NCI-H1105 treated with DMSO at 0.1 percent for 48 hours (cell line): ENCODE measurements around the gene SBF2.
"Not testable (repeated sequence)": the region's sequence is repeated elsewhere in the genome, so short reads cannot be mapped to it uniquely, and the experiment has no call there.

Source experiments
- DNase-seq: peaks from one replicate; lab custom pipeline; 2025; lab: John Stamatoyannopoulos, UW

SBF2 gene

DNA sequence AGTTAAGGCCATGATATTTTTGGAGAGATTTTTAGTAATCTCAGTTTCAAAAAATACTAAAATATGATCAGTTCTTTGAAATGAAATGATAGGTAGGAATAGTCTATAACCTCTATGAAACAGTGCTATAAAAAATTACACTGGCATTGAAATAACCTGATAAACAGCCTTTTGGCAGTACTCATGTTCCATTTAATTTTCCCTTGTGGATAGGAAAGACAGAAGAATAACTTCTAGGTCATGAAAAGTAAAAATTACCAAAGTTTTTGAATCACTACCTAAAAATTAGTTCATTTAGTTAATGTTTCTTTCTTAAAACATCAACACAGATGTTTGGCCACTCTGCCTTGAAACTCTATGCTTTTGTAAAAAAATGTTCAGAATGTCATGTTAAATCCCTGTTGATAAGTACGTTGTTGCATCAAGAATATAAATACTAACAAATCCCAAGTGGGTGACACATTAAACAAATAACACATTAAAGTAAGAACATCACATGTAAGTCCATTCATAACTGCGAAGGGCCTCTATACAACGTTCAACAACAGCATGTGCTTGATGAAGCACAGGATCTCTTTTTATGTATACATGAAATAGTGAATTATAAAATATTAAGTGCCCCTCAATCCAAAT is 339.9 kb downstream of the SBF2 start:
- no peak for DNase-seq

DNA sequence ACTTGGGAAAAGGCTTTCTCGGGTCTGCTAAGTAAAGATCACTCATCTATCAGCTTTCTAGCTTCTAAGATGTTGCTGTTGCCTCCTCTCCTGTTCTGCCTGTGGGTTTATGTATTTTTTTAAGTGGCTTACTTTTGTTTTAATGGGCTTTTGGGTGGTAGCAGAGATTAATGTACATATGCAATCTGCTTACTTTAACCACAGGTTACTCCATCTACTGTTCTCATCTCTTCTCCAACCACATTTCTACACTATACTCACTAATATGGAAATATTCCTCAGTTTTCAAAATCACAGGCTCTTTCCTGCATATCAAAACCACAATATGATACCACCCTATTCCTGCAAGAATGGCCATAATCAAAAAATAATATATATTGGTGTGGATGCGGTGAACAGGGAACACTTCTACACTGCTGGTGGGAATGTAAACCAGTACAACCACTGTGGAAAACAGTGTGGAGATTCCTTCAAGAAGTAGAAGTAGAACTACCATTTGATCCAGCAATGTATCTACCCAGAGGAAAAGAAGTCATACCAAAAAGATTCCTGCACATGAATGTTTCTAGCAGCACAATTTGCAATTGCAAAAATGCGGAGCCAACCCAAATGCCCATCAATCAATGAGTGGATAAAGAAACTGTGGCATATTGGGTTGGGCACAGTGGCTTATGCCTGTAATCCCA is 341.4 kb downstream of the SBF2 start:
- no peak for DNase-seq

DNA sequence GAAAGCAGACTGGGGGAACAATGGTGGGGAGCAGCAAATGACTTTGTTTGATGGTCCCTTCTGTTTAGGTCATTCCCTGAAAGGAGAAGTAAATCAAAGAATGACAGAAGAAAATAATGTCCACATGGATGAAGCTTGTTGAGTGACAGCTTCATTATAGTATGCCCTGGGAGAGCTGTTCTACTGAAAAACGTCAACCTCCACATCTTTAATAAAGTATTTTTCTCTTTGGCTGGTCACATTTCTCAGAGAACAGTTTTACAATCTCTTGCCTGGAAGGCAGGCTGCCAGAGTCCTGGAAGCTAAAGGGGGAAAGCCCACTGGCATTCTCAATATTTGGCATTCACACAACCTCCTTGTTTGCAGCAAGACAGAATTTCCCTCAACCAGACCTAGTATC is 342.2 kb downstream of the SBF2 start:
- no peak for DNase-seq

DNA sequence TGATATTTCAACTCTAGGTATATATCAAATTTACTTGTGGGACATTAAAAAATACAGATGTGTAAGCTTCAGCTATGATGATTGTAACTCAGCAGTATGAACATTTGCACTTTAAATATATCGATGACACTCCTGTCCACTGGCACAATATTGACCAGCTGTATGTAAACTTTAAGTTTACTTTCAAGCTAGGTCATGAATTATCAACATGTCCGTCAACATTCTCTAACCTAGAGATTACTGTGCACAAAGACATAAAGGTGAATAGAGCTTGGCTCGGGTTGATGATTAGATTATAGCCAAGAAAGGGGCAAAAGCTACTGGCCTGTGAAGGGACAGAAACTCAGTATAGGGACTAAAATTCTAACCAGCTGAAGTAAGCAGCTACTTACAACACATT is 343.6 kb downstream of the SBF2 start:
- DNase-seq: no peak

DNA sequence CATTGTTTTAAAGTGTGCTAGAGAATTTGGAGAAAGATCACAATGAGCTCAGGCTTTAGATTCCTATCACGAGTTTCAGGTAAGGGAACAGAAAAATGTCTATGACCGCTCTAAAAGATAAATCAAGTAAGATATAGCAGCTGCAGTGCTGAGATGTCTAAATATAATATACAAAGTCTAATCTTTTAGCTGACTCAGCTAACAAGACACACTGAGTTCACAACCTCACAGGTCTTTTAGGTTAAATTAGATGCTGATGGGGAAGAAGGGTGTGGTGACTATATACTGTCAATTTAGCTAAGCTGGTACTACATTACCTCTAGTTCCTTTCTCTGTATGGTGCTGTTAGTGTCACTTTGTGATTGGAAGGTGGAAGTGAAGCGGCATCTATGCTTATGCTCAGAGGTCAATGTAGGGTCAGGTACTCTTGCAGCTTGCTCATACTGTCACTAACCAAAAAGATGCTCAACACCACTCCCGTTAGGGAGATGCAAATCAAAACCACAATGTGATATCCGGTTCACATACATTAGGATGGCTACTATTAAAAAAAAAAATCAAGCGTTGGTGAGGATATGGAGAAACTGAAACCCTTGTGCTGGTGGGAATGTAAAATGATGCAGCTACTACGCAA is 346.7 kb downstream of the SBF2 start:
- DNase-seq: no peak

DNA sequence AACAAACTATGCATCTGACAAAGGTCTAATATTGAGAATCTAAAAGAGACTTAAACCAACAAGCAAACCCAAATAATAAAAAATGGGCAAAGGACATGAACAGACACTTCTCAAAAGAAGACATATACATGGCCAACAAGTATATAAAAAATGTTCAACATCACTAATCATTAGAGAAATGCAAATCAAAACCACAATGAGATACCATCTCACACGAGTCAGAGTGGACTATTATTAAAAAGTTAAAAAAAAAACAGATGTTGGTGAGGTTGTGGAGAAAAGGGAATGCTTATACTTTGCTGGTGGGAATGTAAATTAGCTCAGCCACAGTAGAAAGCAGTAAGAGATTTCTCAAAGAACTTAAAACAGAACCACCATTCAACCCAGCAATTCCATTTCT is 348.3 kb downstream of the SBF2 start:
- not testable (repeated sequence) for DNase-seq

DNA sequence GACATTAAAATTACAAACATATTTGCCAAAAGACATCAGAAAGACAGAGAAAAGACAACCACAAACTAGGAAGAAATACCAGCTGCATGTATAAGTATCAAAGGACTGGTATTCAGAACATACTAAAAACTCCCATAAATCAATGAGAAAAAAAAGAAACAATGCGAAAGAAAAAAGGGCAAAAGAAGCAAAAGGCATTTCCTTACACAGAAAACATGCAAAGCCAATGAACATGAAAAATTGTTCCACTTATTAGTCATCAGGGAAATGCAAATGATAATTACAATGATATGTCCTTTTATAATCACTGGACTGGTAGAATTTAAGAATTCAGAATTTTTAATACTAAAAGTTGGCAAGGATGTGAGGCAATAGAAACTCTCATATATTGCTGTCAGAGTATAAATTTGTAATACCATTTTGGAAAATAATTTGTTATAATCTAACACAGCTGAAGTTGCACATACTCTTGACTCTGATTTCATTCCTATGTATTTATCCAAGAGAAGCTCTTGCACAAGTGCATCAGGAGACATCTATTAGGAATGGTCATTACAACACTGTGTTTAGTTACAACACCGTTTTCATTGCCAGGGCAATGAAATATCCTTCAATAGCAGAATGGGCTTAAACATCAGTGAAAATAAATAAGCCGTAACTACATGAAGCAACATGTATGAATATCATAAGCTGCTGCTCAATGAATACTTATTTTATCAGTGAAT is 350.5 kb downstream of the SBF2 start:
- DNase-seq: no peak

DNA sequence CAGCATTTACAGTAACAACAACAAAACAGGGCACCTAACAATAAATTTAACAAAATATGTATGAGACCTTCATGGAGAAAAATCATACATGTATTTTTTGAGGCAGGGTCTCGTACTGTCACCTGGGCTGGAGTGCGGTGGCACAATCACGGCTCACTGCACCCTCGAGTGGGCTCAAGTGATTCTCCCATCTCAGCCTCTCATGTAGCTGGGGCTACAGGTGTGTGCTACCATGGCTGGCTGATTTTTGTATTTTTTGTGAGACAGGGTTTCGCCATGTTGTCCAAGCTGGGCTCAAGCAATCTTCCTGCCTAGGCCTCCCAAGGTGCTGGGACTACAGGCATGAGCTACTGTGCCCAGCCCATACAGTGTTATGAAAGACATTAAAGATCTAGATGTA is 352.0 kb downstream of the SBF2 start:
- DNase-seq: no peak

DNA sequence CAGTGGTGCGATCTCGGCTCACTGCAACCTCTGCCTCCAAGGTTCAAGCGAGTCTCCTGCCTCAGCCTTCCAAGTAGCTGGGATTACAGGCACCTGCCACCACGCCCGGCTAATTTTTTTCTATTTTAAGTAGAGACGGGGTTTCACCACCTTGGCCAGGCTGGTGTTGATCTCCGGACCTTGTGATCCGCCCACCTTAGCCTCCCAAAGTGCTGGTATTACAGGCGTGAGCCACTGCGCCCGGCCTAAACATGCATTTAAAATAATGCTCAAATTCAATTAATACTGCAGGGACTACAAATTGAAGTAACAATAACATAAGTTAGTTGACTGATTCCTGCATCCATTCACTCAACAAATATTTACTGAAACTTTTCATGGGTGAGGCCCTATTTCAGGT is 354.9 kb downstream of the SBF2 start:
- not testable (repeated sequence) for DNase-seq

DNA sequence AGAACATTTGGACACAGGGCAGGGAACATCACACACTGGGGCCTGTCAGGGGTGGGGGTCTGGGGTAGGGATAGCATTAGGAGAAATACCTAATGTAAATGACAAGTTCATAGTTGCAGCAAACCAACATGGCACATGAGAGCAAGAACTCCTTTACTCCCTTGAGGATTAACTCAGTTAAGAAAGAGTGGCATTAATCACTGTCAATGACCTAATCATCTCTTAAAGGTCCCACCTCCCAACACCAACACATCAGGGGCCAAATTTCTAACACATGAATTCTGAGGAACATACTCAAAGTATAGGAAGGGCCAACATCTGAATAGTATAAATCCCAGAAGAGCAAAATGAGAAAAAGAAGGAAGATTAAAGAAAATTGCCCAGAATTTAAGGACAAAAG is 357.3 kb downstream of the SBF2 start:
- DNase-seq: no peak

DNA sequence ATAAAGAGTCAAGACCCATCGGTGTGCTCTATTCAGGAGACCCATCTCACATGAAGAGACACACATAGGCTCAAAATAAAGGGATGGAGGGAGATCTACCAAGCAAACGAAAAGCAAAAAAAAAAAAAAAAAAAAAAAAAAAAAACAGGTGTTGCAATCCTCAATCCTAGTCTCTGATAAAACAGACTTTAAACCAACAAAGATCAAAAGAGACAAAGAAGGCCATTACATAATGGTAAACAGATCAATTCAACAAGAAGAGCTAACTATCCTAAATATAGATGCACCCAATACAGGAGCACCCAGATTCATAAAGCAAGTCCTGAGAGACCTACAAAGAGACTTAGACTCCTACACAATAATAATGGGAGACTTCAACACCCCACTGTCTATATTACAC is 361.2 kb downstream of the SBF2 start:
- DNase-seq: not testable (repeated sequence)

DNA sequence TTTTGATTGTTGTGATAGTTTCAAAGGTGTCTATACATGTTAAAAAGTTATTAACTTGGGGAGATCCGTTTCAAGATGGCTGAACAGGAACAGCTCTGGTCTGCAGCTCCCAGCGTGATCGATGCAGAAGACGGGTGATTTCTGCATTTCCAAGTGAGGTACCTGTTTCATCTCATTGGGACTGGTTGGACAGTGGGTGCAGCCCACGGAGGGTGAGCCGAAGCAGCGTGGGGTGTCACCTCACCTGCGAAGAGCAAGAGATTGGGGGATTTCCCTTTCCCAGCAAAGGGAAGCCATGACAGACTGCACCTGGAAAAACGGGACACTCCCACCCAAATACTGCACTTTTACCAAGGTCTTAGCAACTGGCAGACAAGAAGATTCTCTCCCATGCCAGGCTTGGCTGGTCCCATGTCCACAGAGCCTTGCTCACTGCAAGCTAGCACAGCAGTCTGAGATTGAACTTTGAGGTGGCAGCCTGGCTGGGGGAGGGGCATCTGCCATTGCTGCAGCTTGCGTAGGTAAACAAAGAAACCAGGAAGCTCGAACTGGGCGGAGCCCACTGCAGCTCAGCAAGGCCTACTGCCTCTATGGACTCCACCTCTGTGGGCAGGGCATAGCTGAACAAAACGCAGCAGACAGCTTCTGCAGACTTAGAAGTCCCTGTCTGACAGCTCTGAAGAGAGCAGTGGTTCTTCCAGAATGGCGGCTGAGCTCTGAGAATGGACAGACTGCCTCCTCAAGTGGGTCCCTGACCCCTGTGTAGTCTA is 363.3 kb downstream of the SBF2 start:
- not testable (repeated sequence) for DNase-seq

DNA sequence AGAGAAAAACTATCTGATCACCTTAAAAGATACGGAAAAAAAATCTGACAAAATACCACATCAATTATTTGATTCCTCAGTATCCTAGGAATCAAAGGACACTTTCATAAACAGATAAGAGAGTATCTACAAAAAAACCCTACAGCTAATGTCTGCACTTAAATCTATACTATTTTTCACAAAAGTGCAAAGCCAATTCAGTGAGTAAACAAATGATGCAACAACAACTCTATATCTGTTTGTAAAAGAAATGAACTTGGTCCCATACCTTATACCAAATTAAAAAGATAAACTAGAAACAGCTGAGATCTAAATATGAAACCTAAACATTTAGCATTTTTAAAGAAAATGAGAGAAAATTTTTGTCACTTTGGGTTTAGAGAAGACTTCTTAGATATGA is 366.3 kb downstream of the SBF2 start:
- DNase-seq: no peak

DNA sequence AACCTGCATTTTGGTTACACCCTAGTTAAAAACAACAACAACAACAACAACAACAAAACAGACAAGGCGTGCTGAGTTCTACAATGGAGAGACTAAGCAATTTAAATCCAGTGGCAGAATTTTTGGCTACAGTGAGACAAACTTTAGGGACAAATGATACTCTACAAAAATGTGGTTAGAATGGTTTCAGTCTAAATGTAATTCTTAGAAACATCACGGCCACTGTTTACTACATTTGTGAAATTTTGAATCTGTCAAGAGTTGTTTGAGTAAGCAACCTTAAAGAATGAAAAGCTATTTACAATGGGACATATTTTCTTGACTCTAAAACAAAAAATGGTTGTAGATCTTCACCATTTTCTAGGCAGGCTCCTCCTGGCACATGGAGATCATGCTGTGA is 370.7 kb downstream of the SBF2 start:
- DNase-seq: no peak

DNA sequence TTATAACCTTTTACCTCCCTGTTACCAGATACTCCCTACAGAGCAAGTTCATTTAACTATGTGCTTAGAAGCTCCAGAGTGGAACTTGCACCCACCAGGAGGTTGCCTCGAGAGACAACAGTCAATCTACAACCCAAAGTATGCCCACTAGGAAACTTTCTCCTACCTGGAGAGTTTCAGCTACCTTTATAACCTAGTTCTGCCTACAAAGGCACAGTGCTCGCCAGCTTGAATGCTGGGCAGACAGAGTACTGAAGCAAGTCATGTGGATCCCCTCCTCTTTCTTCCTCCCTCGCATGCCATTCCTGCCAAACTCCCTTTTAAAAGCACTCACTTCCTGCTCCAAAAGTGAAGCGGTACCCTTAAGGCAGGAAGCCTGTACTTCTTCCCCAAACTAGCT is 371.2 kb downstream of the SBF2 start:
- DNase-seq: no peak

DNA sequence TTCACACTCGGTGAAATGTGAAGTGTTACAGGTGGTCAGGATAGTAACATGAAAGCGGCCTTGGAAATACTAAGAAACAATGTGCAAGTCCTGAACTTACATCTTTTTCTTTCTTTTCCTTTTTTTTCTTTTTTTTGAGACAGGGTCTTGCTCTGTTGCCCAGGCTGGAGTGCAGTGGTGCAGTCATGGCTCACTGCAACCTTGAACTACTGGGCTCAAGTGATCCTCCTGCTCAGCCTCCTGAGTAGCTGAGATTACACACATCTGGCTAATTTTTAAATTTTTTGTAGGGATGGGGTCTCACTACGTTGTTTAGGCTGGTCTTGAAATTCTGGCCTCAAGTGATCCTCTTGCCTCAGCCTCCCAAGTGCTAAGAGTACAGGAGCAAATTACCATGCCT is 377.5 kb downstream of the SBF2 start:
- no peak for DNase-seq

DNA sequence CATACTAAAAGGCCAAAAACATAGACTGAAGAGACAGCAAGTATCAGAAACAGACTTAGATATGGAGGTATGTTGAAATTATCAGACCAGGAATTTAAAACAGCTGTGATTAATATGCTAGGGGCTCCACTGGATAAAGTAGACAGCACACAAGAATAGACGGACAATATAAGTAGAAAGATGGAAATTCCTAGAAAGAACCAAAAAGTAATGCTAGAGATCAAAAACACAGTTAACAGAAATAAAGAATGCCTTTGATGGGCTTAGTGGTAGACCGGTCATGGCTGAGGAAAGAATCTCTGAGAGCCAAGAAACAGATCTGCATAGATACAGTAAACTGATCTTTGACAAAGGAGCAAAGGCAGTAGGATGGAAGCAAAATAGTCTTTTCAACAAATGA is 380.0 kb downstream of the SBF2 start:
- DNase-seq: no peak

DNA sequence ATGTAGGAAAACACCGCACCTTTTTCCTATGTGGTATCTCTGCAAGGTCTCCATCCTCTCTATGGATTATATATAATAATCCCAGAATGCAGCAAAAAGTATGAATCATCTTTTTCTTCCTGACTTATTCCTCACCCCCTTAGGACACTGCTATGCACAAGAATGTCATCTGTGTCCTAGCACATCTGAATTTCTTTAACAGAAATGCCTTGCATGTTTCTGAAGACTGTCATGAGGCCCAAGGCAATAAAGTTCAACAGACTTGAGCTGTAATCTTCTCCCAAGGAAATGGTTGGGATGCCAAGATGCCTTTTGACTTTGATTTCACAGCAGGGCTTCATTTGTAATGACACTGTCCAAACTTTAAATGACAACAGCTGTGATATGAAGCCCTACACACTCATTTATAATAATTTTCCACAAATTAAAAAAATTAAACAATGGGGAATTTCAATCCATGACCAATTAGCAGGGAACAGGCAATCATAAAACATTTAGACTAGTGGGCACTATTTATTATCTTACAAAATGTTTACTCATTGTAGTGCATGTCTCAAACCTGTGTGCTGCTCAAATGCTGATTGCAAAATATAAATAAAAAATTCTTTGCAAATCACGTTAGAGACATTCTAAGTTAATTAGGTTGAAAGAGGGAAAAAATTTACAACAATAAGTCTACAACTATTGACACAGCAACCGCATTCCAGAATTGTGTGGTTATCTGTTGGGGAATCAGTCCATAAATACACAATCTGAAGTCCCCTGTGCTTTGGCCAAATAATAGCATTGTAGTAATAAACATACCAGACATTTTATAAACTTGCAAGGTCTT is 387.8 kb downstream of the SBF2 start:
- no peak for DNase-seq

DNA sequence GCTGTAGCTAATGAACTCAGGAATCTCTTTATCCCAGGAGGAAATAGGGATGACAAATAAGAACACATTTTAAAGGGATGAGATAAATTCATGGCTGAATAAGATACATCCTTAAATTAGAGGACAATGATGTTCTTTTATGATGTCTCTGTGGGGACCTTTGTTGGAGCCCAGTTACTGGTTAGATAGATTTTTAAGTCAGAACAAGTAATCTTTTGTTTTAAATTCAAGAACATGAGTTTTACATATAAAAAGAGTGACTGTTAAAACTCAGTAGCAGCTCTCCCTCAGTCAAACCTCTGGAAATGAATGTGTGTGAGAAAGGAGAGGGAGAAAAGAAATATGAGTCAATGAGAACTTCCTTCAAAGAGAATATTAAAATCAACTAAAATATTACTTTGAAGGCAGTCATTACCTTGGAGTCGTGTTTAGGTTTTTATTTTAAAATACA is 388.5 kb downstream of the SBF2 start:
- no peak for DNase-seq

DNA sequence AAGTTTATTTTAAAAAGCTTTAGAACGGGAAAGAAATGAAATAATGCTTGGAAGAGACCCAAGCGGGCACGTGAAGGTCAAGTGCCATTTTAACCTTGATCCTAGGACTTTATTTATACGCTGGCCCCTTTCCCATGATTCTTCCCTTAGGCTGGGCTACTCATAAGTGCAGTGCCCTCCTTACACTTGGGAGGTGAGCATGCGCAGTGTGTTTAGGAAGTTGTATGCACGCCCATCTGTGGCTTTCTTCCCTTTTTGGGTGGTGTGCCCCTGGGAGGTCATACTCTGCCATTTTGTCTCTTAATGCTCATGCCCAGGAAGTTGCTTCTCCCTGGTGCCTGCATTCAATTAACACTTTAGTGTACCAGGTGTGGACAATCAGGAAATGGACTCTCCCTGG is 390.4 kb downstream of the SBF2 start:
- no peak for DNase-seq

DNA sequence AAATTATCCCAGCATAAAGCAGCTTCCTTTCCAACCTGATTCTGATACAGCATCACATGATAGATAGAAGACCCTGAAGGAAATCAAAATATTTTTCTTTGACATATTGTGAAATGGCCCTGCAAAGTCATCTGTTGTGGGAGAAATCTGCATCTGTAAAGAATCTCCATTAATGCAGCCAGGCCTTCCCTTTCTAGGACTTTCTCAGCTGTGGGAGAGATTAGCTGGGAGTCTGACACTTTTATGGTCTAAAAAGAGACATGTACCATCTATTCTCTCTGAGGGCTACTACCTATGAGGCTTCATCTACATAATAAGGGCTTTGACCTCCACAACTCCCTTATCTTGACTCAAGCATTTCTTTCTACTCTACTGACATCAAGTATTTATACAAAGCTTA is 392.1 kb downstream of the SBF2 start:
- no peak for DNase-seq
